GM23248 (cell line): ENCODE measurements around the gene LRRC7.

Source experiments
- EZH2 ChIP-seq: fragments of 200-600 bp; sonication (generic); IDR thresholded peaks from 2 replicates; pipeline ENCODE4 v1.6.1; 2018; ENCODE audit warnings: antibody characterized with exemption, mild to moderate bottlenecking; ENCODE audit not compliant: insufficient read depth, poor library complexity, severe bottlenecking
- EZH2phosphoT487 ChIP-seq: fragments of 200-600 bp; sonication (generic); IDR thresholded peaks from 2 replicates; pipeline ENCODE4 v1.6.1; 2018; ENCODE audit warnings: antibody characterized with exemption, moderate library complexity, mild to moderate bottlenecking, low read depth; ENCODE audit not compliant: insufficient read depth

GRCh38 chr1:70017770-70018169, 450.0 kb downstream of the LRRC7 start:
- TF ChIP-seq EZH2 (no peak), EZH2phosphoT487 (no peak)
